NCI-H748 treated with DMSO at 0.1 percent for 48 hours (cell line): ENCODE measurements around the gene NTNG2.
A peak's percentile ranks its signal among the peaks of the same experiment; 100 is the strongest.

Experiments
- DNase-seq: peaks from one replicate; lab custom pipeline; 2025; lab: John Stamatoyannopoulos, UW

NTNG2 gene

GRCh38 chr9:132204883-132205282 lies 43.0 kb downstream of the NTNG2 start:
- DNase-seq = no peak

GRCh38 chr9:132207215-132207614 lies 45.4 kb downstream of the NTNG2 start:
- DNase-seq = no peak

GRCh38 chr9:132207839-132208615 lies 46.2 kb downstream of the NTNG2 start:
- no peak for DNase-seq

GRCh38 chr9:132209228-132209627 lies 47.4 kb downstream of the NTNG2 start:
- no peak for DNase-seq

GRCh38 chr9:132210472-132211145 lies 48.8 kb downstream of the NTNG2 start:
- no peak for DNase-seq

- no peak for DNase-seq
Measured at GRCh38 chr9:132211570-132211969, 49.7 kb downstream of the NTNG2 start.

GRCh38 chr9:132214027-132214622 lies 52.3 kb downstream of the NTNG2 start:
- DNase-seq = no peak

- DNase-seq = no peak
Measured at GRCh38 chr9:132216861-132217619, 55.2 kb downstream of the NTNG2 start.

- DNase-seq = no peak
Measured at GRCh38 chr9:132218208-132218607, 56.4 kb downstream of the NTNG2 start.

GRCh38 chr9:132221941-132222340 lies 60.1 kb downstream of the NTNG2 start:
- no peak for DNase-seq

- DNase-seq = no peak
Measured at GRCh38 chr9:132224645-132225044, 62.8 kb downstream of the NTNG2 start.

- no peak for DNase-seq
Measured at GRCh38 chr9:132226571-132227430, 64.9 kb downstream of the NTNG2 start.

GRCh38 chr9:132228062-132228461 lies 66.2 kb downstream of the NTNG2 start:
- no peak for DNase-seq

GRCh38 chr9:132230605-132231004 lies 68.7 kb downstream of the NTNG2 start:
- no peak for DNase-seq

- no peak for DNase-seq
Measured at GRCh38 chr9:132231019-132231701, 69.3 kb downstream of the NTNG2 start.

GRCh38 chr9:132232522-132232921 lies 70.7 kb downstream of the NTNG2 start:
- DNase-seq = no peak

GRCh38 chr9:132233138-132233537 lies 71.3 kb downstream of the NTNG2 start:
- DNase-seq = no peak

GRCh38 chr9:132234535-132234934 lies 72.7 kb downstream of the NTNG2 start:
- no peak for DNase-seq

GRCh38 chr9:132235125-132235524 lies 73.3 kb downstream of the NTNG2 start:
- DNase-seq = no peak

- peak; percentile 52 for DNase-seq
Measured at GRCh38 chr9:132235894-132236661, 74.2 kb downstream of the NTNG2 start.
